HG03457 (cell line): ENCODE results near the gene APOBEC3B.
"Not testable (repeated sequence)": the region's sequence is repeated elsewhere in the genome, so short reads cannot be mapped to it uniquely, and the experiment has no call there.

ENCODE experiments used
- ATAC-seq: cut with Tn5 transposase; IDR thresholded peaks from one replicate; pipeline ENCODE4 v1.9.1; 2021; ENCODE audit warnings: moderate number of reproducible peaks; ENCODE audit not compliant: unreplicated experiment

The APOBEC3B gene

GRCh38 chr22:38950527-38951295 lies 31.4 kb upstream of the APOBEC3B start:
- ATAC-seq = no peak

GRCh38 chr22:38951734-38952133 lies 30.4 kb upstream of the APOBEC3B start:
- no peak for ATAC-seq

GRCh38 chr22:38952281-38952993 lies 29.7 kb upstream of the APOBEC3B start:
- ATAC-seq = no peak

GRCh38 chr22:38953091-38953490 lies 29.1 kb upstream of the APOBEC3B start:
- no peak for ATAC-seq

- no peak for ATAC-seq
These were observed 28.4 kb upstream of the APOBEC3B start for GRCh38 chr22:38953577-38954413.

GRCh38 chr22:38954414-38955043 lies 27.6 kb upstream of the APOBEC3B start:
- no peak for ATAC-seq

- no peak for ATAC-seq
These were observed 26.8 kb upstream of the APOBEC3B start for GRCh38 chr22:38955250-38955905.

GRCh38 chr22:38955926-38956325 lies 26.2 kb upstream of the APOBEC3B start:
- ATAC-seq = no peak

- no peak for ATAC-seq
These were observed 25.6 kb upstream of the APOBEC3B start for GRCh38 chr22:38956551-38956950.

- ATAC-seq = no peak
These were observed 24.9 kb upstream of the APOBEC3B start, which contains the start of gene APOBEC3A for GRCh38 chr22:38957046-38957770. Gene APOBEC3A (plus strand): TSS chr22:38957609. CDS start chr22:38957692, 83 bp downstream.

- ATAC-seq = no peak
These were observed 24.1 kb upstream of the APOBEC3B start for GRCh38 chr22:38957808-38958650.

- ATAC-seq = not testable (repeated sequence)
These were observed 23.6 kb upstream of the APOBEC3B start for GRCh38 chr22:38958651-38958943.

- ATAC-seq = no peak
These were observed 22.6 kb upstream of the APOBEC3B start for GRCh38 chr22:38959590-38959989.

- ATAC-seq = not testable (repeated sequence)
These were observed 21.5 kb upstream of the APOBEC3B start for GRCh38 chr22:38960673-38961072.

- ATAC-seq = not testable (repeated sequence)
These were observed 18.8 kb upstream of the APOBEC3B start for GRCh38 chr22:38963291-38963738.

GRCh38 chr22:38963872-38964271 lies 18.3 kb upstream of the APOBEC3B start:
- ATAC-seq = no peak

GRCh38 chr22:38964306-38964705 lies 17.8 kb upstream of the APOBEC3B start:
- no peak for ATAC-seq

- ATAC-seq = no peak
These were observed 17.2 kb upstream of the APOBEC3B start for GRCh38 chr22:38964989-38965388.
